Tibial artery (tissue), 4 donors: Measurements from ENCODE around the gene SLC35D1.

Experiments used
- DNase-seq, 2 donors: peaks; one replicate each; pipeline ENCODE4 v3.0.0-alpha.2; 2019
- H3K27ac ChIP-seq, 2 donors: fragments of 200-600 bp; sonication (generic) in 1 of 2; 1 replicate in 1 of 2; 2 replicates in 1 of 2; pipeline ENCODE4 v1.5.1; 2018 to 2019; ENCODE audit warnings: mild to moderate bottlenecking in 1 of 2
- H3K27me3 ChIP-seq, 2 donors: fragments of 200-600 bp; sonication (generic) in 1 of 2; one replicate each; pipeline versions ENCODE4 v1.5.1 to v1.6.0; 2016 to 2019
- H3K36me3 ChIP-seq, 3 donors: fragments of 200-600 bp; sonication (generic) in 2 of 3; one replicate each; pipeline ENCODE4 v1.5.1; 2016 to 2019; ENCODE audit warnings: mild to moderate bottlenecking in 2 of 3
- H3K4me1 ChIP-seq, 4 donors: fragments of 200-600 bp; sonication (generic) in 2 of 4; 1 replicate in 3 of 4; 2 replicates in 1 of 4; pipeline ENCODE4 v1.5.1; 2016 to 2019
- H3K4me3 ChIP-seq, 2 donors: fragments of 200-600 bp; sonication (generic) in 1 of 2; 1 replicate in 1 of 2; 2 replicates in 1 of 2; pipeline ENCODE4 v1.5.1; 2018 to 2019; ENCODE audit warnings: mild to moderate bottlenecking in 2 of 2
- H3K9me3 ChIP-seq, 3 donors: fragments of 200-600 bp; sonication (generic) in 1 of 3; one replicate each; pipeline ENCODE4 v1.5.1; 2016 to 2019
- intact Hi-C: fragments of 100-400 bp; cut with DNase I; formaldehyde crosslinking; loops from one replicate; pipeline ENCODE4 v1.15.0; 2023; ENCODE audit warnings: low total_unique reads
- TF ChIP-seq, protein P1 (sequence below), 2 experiments: fragments of 200-600 bp in 1 of 2; fragments of 450-650 bp in 1 of 2; IDR thresholded peaks; one replicate each; pipeline ENCODE4 v1.5.1; 2017 to 2019; ENCODE audit warnings: antibody characterized with exemption in 2 of 2, mild to moderate bottlenecking in 1 of 2, moderate library complexity in 1 of 2

Gene SLC35D1

DNA sequence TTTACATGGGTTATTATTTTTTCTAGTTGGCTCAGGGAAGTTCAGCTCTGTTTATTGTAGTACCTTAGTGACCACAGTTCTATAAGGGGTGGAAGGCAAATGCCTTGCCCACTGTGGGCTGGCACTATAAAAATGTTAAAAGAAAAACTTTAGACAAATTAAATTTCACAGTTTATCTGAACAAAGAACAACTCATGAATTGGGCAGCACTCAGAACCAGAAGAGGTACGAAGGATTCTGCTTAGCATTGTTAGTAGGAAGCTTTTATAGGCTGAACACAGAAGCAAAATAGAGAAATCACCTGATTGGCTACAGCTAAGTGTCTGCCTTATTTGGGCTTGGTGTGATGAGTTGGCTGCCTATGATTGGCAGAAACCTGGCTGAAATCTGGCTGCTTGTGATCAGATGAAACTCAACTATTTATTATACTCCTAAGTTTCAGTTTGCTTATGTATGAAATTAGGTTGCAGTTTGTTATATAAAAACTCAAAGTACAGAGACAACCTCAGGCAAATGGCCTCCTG lies 35.8 kb upstream of the SLC35D1 start:
- no peaks in the 10 kb centered on the region for H3K36me3 ChIP-seq

DNA sequence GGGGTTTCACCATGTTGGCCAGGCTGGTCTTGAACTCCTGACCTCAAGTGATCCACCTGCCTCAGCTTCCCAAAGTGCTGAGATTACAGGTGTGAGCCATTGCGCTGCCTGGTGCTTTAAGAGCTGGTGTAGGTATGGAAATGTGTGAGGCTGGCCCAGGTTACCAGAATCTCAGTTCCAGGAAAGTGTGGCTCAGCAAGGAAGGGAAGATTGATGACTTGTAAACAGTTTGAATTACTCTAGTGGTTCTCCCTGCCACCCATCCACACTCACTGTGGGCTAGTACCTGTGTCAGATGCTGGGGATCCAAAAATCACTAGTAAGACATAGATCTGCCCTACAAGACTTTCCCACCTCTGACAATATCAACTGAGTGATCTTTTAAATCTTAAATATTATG lies 34.5 kb upstream of the SLC35D1 start:
- no peaks in the 10 kb centered on the region for H3K9me3 ChIP-seq
- intact Hi-C loops, result no loop called here
- TF ChIP-seq, protein P1, sequence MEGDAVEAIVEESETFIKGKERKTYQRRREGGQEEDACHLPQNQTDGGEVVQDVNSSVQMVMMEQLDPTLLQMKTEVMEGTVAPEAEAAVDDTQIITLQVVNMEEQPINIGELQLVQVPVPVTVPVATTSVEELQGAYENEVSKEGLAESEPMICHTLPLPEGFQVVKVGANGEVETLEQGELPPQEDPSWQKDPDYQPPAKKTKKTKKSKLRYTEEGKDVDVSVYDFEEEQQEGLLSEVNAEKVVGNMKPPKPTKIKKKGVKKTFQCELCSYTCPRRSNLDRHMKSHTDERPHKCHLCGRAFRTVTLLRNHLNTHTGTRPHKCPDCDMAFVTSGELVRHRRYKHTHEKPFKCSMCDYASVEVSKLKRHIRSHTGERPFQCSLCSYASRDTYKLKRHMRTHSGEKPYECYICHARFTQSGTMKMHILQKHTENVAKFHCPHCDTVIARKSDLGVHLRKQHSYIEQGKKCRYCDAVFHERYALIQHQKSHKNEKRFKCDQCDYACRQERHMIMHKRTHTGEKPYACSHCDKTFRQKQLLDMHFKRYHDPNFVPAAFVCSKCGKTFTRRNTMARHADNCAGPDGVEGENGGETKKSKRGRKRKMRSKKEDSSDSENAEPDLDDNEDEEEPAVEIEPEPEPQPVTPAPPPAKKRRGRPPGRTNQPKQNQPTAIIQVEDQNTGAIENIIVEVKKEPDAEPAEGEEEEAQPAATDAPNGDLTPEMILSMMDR (IDR thresholded peaks at IDR 0.05), result no peak
- no peak overlapping the region for H3K4me3 ChIP-seq
- no peaks in the 10 kb centered on the region for H3K36me3 ChIP-seq
- H3K27ac ChIP-seq, result no peak overlapping the region
- no peaks in the 10 kb centered on the region for H3K27me3 ChIP-seq
- DNase-seq, result no peak
- no peaks in the 10 kb centered on the region for H3K4me1 ChIP-seq

More for the DNA sequence above, 35.8 kb upstream of the SLC35D1 start:
- intact Hi-C loops, result no loop called here
- Histone ChIP-seq H3K4me3 (no peak overlapping the region), H3K9me3 (no peaks in the 10 kb centered on the region), H3K27me3 (no peaks in the 10 kb centered on the region), H3K4me1 (no peaks in the 10 kb centered on the region), H3K27ac (no peak overlapping the region)
- TF ChIP-seq, protein P1 (IDR thresholded peaks at IDR 0.05), result no peak
- DNase-seq, result no peak

DNA sequence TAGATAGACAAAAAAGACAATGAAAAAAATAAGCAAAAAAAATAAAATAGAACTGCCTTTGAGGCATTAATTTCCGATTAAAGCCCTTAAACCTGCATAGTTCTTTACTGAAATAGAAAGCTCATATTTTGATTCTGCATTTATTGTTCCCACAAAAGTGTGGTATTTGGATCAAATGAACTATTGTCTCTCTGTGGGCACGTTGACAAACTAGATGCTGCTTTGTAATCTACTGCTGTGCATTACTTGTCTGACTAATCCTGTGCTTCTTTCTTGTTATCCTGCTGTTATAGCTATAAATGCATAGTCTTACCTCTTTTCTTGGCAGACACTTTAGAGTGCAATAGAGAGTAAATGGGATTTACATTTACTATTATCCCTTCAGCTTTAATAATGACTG lies 31.4 kb upstream of the SLC35D1 start:
- Histone ChIP-seq H3K27ac (no peak overlapping the region), H3K4me3 (no peak overlapping the region), H3K36me3 (no peaks in the 10 kb centered on the region), H3K27me3 (no peaks in the 10 kb centered on the region), H3K9me3 (no peaks in the 10 kb centered on the region), H3K4me1 (no peaks in the 10 kb centered on the region)
- DNase-seq, result no peak
- intact Hi-C loops, result no loop called here
- TF ChIP-seq, protein P1 (IDR thresholded peaks at IDR 0.05), result no peak

DNA sequence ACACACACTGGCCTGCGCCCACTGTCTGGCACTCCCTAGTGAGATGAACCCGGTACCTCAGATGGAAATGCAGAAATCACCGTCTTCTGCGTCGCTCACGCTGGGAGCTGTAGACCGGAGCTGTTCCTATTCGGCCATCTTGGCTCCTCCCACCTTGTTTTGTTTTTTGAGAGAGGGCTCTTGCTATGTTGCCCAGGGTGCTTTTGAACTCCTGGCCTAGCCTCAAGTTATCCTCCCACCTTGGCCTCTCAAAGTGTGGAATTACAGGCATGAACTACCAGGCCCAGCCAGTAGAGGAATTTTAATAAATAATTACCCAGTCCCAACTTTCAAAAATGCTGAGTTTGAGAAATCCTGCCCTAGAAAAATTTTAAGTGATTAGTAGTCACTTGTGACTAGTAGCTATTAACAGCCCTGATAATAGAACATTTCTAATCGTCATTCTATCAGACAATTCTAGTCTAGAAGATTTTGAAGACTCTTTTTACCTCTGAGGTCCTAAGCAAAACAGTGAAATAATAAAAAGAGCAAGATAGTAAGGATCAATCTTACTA lies 30.9 kb upstream of the SLC35D1 start:
- intact Hi-C loops, result no loop called here
- no peak overlapping the region for H3K27ac ChIP-seq
- no peaks in the 10 kb centered on the region for H3K4me1 ChIP-seq
- no peak overlapping the region for H3K4me3 ChIP-seq
- H3K9me3 ChIP-seq, result no peaks in the 10 kb centered on the region
- H3K36me3 ChIP-seq, result no peaks in the 10 kb centered on the region
- TF ChIP-seq, protein P1 (IDR thresholded peaks at IDR 0.05), result no peak
- no peak for DNase-seq
- no peaks in the 10 kb centered on the region for H3K27me3 ChIP-seq

DNA sequence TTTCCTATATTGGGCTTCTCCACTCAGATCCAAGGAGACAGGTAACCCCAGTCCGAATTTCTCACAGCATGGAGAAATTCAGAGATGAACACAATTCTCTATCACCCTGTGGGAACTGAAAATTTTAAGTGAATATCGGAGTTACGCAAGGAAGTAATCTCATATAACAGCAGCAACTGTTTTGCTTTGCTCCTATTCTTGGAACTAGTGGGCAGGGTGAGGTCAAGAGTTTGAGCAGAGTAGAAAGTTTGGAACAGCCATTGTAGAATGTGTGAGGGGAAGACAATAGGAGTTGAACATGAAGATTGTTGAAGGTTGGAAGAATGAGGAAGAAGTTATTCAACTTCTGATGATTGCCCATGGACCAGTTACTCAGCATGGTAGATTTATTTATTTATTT lies 24.3 kb upstream of the SLC35D1 start:
- no peaks in the 10 kb centered on the region for H3K4me1 ChIP-seq
- H3K27me3 ChIP-seq, result no peaks in the 10 kb centered on the region
- H3K9me3 ChIP-seq, result peaks cover 0 to 1% (median 0%) of the 10 kb centered on the region in 3 donors
- TF ChIP-seq, protein P1 (IDR thresholded peaks at IDR 0.05), result no peak
- DNase-seq, result no peak
- no peak overlapping the region for H3K27ac ChIP-seq
- no peak overlapping the region for H3K4me3 ChIP-seq
- no peaks in the 10 kb centered on the region for H3K36me3 ChIP-seq
- intact Hi-C loops, result no loop called here

DNA sequence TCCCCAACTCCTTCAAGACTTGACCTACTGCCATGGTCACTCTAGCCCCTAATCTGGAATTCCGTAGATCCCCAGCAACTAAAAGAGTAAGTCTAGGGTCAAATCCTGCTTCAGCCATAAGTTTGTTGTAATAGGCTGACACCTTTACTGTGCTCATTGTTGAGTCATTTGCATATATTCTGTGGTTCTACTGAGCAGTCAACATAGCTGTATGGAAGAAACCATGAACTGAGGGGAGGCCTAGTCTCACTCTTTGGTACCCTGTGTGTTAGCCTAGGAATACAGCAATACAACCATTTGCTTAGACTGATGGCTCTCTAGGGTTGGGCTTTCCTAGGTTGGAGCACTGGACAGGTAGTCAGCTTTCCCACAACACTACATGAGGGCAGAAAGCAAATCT lies 23.6 kb upstream of the SLC35D1 start:
- Histone ChIP-seq H3K27me3 (no peaks in the 10 kb centered on the region), H3K36me3 (no peaks in the 10 kb centered on the region), H3K4me3 (no peak overlapping the region), H3K4me1 (no peaks in the 10 kb centered on the region), H3K9me3 (peaks cover 0 to 6% (median 0%) of the 10 kb centered on the region in 3 donors), H3K27ac (no peak overlapping the region)
- DNase-seq, result no peak
- intact Hi-C loops, result no loop called here
- TF ChIP-seq, protein P1 (IDR thresholded peaks at IDR 0.05), result no peak
